ENCODE data around the gene NELFE. TPM values are rescaled to one million over a fixed set of nuclear protein-coding genes. Genes with fewer than 3 reads are reported as not detected.

NELFE gene
- total RNA-seq, 1 experiment from 2014 or later = 157 TPM

DNA sequence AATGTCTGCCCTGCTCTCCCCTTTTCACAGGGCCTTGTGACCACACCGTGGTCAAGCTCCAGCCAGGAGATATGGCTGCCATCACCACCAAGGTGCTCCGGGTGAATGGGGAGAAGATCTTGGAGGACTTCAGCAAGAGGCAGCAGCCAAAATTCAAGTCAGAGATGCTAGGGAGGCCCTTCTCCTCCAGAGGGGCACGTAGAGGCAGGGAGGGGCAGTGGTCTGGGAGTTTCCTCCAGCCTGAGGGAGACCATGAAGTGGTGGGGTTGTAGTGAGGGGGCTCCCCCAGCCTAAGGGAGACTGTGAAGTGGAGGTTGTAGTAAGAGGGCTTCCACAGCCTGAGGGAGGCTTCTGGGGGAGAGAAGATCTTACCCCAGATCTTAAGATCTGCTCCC lies 9.2 kb upstream of the NELFE start:
- peaks cover 71% of the 10 kb centered on the region for H3K36me3 Mint-ChIP-seq (ENCODE audit: insufficient read depth, unreplicated experiment)
- CTCF ChIA-PET = interaction anchor here (0.6 kb wide), 2 partner anchors 19 to 316 kb away, joined by 3 to 6 read pairs; partner anchors contain the start of gene BAG6
- intact Hi-C loops (cut with micrococcal nuclease; ENCODE audit: unreplicated experiment) = no loop called here

DNA sequence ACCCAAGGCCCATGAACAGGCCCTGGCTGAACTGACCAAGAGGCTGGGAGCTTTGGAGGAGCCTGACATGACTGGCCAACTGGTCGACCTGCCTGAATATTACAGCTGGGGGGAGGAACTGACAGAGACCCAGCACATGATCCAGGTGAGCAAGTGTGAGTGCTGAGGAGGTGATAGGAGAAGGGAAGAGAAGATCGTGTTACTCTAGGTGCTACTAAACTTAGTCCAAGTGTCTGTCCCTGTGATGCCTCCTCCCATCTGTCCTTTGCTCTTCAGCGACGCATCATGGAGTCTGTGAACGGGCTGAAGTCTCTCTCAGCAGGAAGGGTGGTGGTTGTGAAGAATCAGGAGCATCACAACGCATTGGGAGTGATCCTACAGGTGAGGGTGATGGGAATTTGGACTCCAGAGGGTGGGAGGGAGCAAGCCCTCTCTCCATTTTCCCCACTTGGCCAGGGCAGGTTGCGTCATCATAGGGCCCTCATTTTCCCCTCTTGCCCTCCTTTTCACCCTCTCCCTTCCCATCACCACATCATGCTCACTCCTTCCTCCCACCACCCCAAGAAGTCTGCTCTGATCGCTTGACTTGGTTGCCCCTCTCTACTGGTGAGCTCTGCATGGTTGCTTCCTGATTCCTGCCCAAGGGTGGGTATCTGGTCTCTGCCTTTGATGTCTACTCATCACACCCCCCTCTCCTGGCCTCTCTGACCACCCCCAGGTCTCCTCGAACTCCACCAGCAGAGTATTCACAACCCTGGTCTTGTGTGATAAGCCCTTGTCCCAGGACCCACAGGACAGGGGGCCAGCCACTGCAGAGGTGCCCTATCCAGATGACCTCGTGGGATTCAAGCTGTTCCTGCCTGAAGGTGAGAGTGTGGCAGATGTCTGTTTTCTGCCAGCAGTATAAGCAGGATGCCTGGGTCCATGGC lies 8.5 kb upstream of the NELFE start:
- no peaks in the 10 kb centered on the region for H3K9me3 Mint-ChIP-seq (ENCODE audit: low read depth, unreplicated experiment)
- TF ChIP-seq, protein P1, sequence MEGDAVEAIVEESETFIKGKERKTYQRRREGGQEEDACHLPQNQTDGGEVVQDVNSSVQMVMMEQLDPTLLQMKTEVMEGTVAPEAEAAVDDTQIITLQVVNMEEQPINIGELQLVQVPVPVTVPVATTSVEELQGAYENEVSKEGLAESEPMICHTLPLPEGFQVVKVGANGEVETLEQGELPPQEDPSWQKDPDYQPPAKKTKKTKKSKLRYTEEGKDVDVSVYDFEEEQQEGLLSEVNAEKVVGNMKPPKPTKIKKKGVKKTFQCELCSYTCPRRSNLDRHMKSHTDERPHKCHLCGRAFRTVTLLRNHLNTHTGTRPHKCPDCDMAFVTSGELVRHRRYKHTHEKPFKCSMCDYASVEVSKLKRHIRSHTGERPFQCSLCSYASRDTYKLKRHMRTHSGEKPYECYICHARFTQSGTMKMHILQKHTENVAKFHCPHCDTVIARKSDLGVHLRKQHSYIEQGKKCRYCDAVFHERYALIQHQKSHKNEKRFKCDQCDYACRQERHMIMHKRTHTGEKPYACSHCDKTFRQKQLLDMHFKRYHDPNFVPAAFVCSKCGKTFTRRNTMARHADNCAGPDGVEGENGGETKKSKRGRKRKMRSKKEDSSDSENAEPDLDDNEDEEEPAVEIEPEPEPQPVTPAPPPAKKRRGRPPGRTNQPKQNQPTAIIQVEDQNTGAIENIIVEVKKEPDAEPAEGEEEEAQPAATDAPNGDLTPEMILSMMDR (IDR thresholded peaks at IDR 0.05; ENCODE audit: unreplicated experiment) = no peak
- H3K36me3 Mint-ChIP-seq (ENCODE audit: insufficient read depth, unreplicated experiment) = peaks cover 67% of the 10 kb centered on the region
- no peak overlapping the region for H3K4me3 Mint-ChIP-seq (ENCODE audit: low read depth, unreplicated experiment)
- DNase-seq = no peak
- intact Hi-C loops (cut with micrococcal nuclease; ENCODE audit: unreplicated experiment) = no loop called here
- peak overlapping the region; percentile 15 for H3K27ac Mint-ChIP-seq (ENCODE audit: unreplicated experiment)
- no peaks in the 10 kb centered on the region for H3K27me3 Mint-ChIP-seq (ENCODE audit: unreplicated experiment)
- CTCF ChIA-PET = interaction anchor here (0.6 kb wide), 1 partner anchor 315 kb away, joined by 6 read pairs; the partner anchor contains the start of gene BAG6
- BruUV-seq (replicated peaks) = no TSS peak
- H3K4me1 Mint-ChIP-seq (ENCODE audit: low read depth, unreplicated experiment) = peaks cover 10% of the 10 kb centered on the region

More for the DNA sequence above, 9.2 kb upstream of the NELFE start:
- no peaks in the 10 kb centered on the region for H3K9me3 Mint-ChIP-seq (ENCODE audit: low read depth, unreplicated experiment)
- H3K4me3 Mint-ChIP-seq (ENCODE audit: low read depth, unreplicated experiment) = no peak overlapping the region
- no TSS peak for BruUV-seq (replicated peaks)
- H3K4me1 Mint-ChIP-seq (ENCODE audit: low read depth, unreplicated experiment) = peaks cover 15% of the 10 kb centered on the region
- H3K27ac Mint-ChIP-seq (ENCODE audit: unreplicated experiment) = peak overlapping the region; percentile 15
- TF ChIP-seq, protein P1 (IDR thresholded peaks at IDR 0.05; ENCODE audit: unreplicated experiment) = no peak
- H3K27me3 Mint-ChIP-seq (ENCODE audit: unreplicated experiment) = no peaks in the 10 kb centered on the region
- no peak for DNase-seq

DNA sequence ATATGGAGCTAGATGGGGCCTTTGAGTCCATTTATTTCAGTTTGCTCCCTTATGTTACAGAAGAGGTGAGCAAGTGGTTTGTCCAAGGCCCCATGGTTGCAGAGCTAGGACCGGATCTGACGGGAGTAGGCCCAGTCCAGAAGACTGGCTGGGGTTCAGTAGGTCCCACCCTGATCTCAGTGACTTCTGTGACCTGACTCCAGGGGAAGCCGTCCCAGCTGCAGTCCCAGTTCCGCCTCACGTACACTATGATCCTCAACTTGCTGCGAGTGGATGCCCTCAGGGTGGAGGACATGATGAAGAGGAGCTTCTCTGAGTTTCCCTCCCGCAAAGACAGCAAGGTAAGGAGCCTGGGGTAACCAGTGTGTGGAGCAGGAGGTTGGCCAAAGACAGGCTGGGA lies 7.7 kb upstream of the NELFE start:
- intact Hi-C loops (cut with micrococcal nuclease; ENCODE audit: unreplicated experiment) = no loop called here
- CTCF ChIA-PET = no interaction called here
- Mint-ChIP-seq H3K4me3 (ENCODE audit: low read depth, unreplicated experiment) (no peak overlapping the region), H3K27ac (ENCODE audit: unreplicated experiment) (no peak overlapping the region), H3K36me3 (ENCODE audit: insufficient read depth, unreplicated experiment) (peaks cover 67% of the 10 kb centered on the region), H3K4me1 (ENCODE audit: low read depth, unreplicated experiment) (peaks cover 10% of the 10 kb centered on the region), H3K9me3 (ENCODE audit: low read depth, unreplicated experiment) (no peaks in the 10 kb centered on the region), H3K27me3 (ENCODE audit: unreplicated experiment) (no peaks in the 10 kb centered on the region)
- TF ChIP-seq, protein P1 (IDR thresholded peaks at IDR 0.05; ENCODE audit: unreplicated experiment) = no peak
- BruUV-seq (replicated peaks) = no TSS peak
- no peak for DNase-seq

DNA sequence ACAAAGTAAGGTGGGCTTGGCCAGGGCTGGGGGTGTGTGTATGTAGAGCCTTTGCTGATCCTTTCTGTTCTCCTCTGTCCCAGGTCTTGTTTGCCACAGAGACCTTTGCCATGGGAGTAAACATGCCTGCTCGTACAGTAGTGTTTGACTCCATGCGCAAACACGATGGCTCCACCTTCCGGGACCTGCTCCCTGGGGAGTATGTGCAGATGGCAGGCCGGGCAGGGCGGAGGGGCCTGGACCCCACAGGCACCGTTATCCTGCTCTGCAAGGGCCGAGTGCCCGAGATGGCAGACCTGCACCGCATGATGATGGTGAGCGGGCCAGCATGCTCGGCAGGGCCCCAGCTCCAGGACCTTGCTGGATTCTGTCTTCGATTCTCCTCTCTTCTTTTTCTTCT lies 6.9 kb upstream of the NELFE start:
- Mint-ChIP-seq H3K27me3 (ENCODE audit: unreplicated experiment) (no peaks in the 10 kb centered on the region), H3K4me3 (ENCODE audit: low read depth, unreplicated experiment) (no peak overlapping the region), H3K36me3 (ENCODE audit: insufficient read depth, unreplicated experiment) (peaks cover 67% of the 10 kb centered on the region), H3K4me1 (ENCODE audit: low read depth, unreplicated experiment) (peaks cover 10% of the 10 kb centered on the region), H3K9me3 (ENCODE audit: low read depth, unreplicated experiment) (no peaks in the 10 kb centered on the region), H3K27ac (ENCODE audit: unreplicated experiment) (no peak overlapping the region)
- no peak for DNase-seq
- no TSS peak for BruUV-seq (replicated peaks)
- intact Hi-C loops (cut with micrococcal nuclease; ENCODE audit: unreplicated experiment) = no loop called here
- TF ChIP-seq, protein P1 (IDR thresholded peaks at IDR 0.05; ENCODE audit: unreplicated experiment) = no peak
- CTCF ChIA-PET = no interaction called here
